ENCODE measurements around the gene MLEC. TPM values are rescaled to one million over a fixed set of nuclear protein-coding genes. Genes with fewer than 3 reads are reported as not detected.

The MLEC gene
- polyA plus RNA-seq, 1 experiment: 34.3 TPM

- Histone ChIP-seq H3K4me3 (ENCODE audit: low read depth, low read length) (no peak overlapping the region), H3K36me3 (ENCODE audit: control insufficient read depth, insufficient read depth, low read length) (no peaks in the 10 kb centered on the region), H3K27me3 (ENCODE audit: control insufficient read depth, insufficient read depth, low read length) (peaks cover 19% of the 10 kb centered on the region)
- DNase-seq (ENCODE audit: low read depth): no peak
- ChIA-PET POLR2A (interaction anchor here (0.6 kb wide), 1 partner anchor 64 kb away, joined by 5 read pairs; no protein-coding TSS in a partner anchor), CTCF (interaction anchor here (0.8 to 7.4 kb wide), 23 partner anchors 8 to 759 kb away, joined by 3 to 86 read pairs (median 4); partner anchors contain the start of gene POP5)
- TF ChIP-seq CTCF (IDR thresholded peaks at IDR 0.05; ENCODE audit: insufficient read depth, low read depth, low read length): no peak
These were observed 36.7 kb upstream of the MLEC start for GRCh38 chr12:120650233-120650690.

GRCh38 chr12:120651821-120652220 is 35.1 kb upstream of the MLEC start:
- no peak for DNase-seq (ENCODE audit: low read depth)
- CTCF ChIA-PET: interaction anchor here (1.0 to 6.8 kb wide), 4 partner anchors 21 to 353 kb away, joined by 3 to 60 read pairs (median 5); partner anchors contain the start of gene POP5
- TF ChIP-seq CTCF (IDR thresholded peaks at IDR 0.05; ENCODE audit: insufficient read depth, low read depth, low read length): no peak
- Histone ChIP-seq H3K36me3 (ENCODE audit: control insufficient read depth, insufficient read depth, low read length) (no peaks in the 10 kb centered on the region), H3K4me3 (ENCODE audit: low read depth, low read length) (no peak overlapping the region), H3K27me3 (ENCODE audit: control insufficient read depth, insufficient read depth, low read length) (peaks cover 19% of the 10 kb centered on the region)
- POLR2A ChIA-PET: no interaction called here

- Histone ChIP-seq H3K36me3 (ENCODE audit: control insufficient read depth, insufficient read depth, low read length) (no peaks in the 10 kb centered on the region), H3K4me3 (ENCODE audit: low read depth, low read length) (no peak overlapping the region), H3K27me3 (ENCODE audit: control insufficient read depth, insufficient read depth, low read length) (peaks cover 19% of the 10 kb centered on the region)
- TF ChIP-seq CTCF (IDR thresholded peaks at IDR 0.05; ENCODE audit: insufficient read depth, low read depth, low read length): no peak
- CTCF ChIA-PET: interaction anchor here (0.7 to 1.3 kb wide), 3 partner anchors 256 to 457 kb away, joined by 3 to 6 read pairs (median 3); no protein-coding TSS in a partner anchor
- POLR2A ChIA-PET: no interaction called here
- no peak for DNase-seq (ENCODE audit: low read depth)
These were observed 34.1 kb upstream of the MLEC start for GRCh38 chr12:120652656-120653435.

- peaks cover 19% of the 10 kb centered on the region for H3K27me3 ChIP-seq (ENCODE audit: control insufficient read depth, insufficient read depth, low read length)
- no peak overlapping the region for H3K4me3 ChIP-seq (ENCODE audit: low read depth, low read length)
- no peak for DNase-seq (ENCODE audit: low read depth)
- H3K36me3 ChIP-seq (ENCODE audit: control insufficient read depth, insufficient read depth, low read length): no peaks in the 10 kb centered on the region
- no peak for TF ChIP-seq CTCF (IDR thresholded peaks at IDR 0.05; ENCODE audit: insufficient read depth, low read depth, low read length)
- ChIA-PET CTCF (interaction anchor here (0.7 kb wide), 1 partner anchor 456 kb away, joined by 3 read pairs; no protein-coding TSS in a partner anchor), POLR2A (no interaction called here)
These were observed 33.3 kb upstream of the MLEC start for GRCh38 chr12:120653611-120654010.

GRCh38 chr12:120654656-120655055 is 32.3 kb upstream of the MLEC start:
- Histone ChIP-seq H3K27me3 (ENCODE audit: control insufficient read depth, insufficient read depth, low read length) (peaks cover 16% of the 10 kb centered on the region), H3K36me3 (ENCODE audit: control insufficient read depth, insufficient read depth, low read length) (no peaks in the 10 kb centered on the region), H3K4me3 (ENCODE audit: low read depth, low read length) (no peak overlapping the region)
- ChIA-PET CTCF (no interaction called here), POLR2A (no interaction called here)
- no peak for TF ChIP-seq CTCF (IDR thresholded peaks at IDR 0.05; ENCODE audit: insufficient read depth, low read depth, low read length)
- no peak for DNase-seq (ENCODE audit: low read depth)
